SK-N-MC (cell line): ENCODE data around the gene TXNIP.
A peak's percentile ranks its signal among the peaks of the same experiment; 100 is the strongest.

ENCODE experiments used
- DNase-seq: peaks from one replicate; pipeline ENCODE4 v3.0.0-alpha.2; 2011; ENCODE audit warnings: low read depth, low spot score
- H3K27ac ChIP-seq: fragments of 200-600 bp; sonication (generic); 2 replicates; pipeline ENCODE4 v1.5.1; 2016; ENCODE audit warnings: mixed run types
- H3K36me3 ChIP-seq: fragments of 200-600 bp; sonication (generic); 2 replicates; pipeline ENCODE4 v1.6.1; 2017; ENCODE audit warnings: antibody characterized with exemption, low read length, mixed read lengths; ENCODE audit not compliant: insufficient read depth
- H3K4me3 ChIP-seq: fragments of 200-600 bp; sonication (generic); 2 replicates; pipeline ENCODE4 v1.5.1; 2016
- H3K9ac ChIP-seq: fragments of 200-600 bp; sonication (generic); 2 replicates; pipeline ENCODE4 v1.8.0; 2017; ENCODE audit warnings: mixed run types, mixed read lengths; ENCODE audit not compliant: insufficient read length
- H3K9me3 ChIP-seq: fragments of 200-600 bp; sonication (generic); 2 replicates; pipeline ENCODE4 v1.6.1; 2017; ENCODE audit warnings: low read depth, mild to moderate bottlenecking, antibody characterized with exemption, low read length, moderate library complexity, mixed read lengths
- EZH2 ChIP-seq: fragments of 200-600 bp; sonication (generic); IDR thresholded peaks from one replicate; pipeline ENCODE4 v1.6.1; 2017; ENCODE audit warnings: antibody characterized with exemption
- FOXP2 ChIP-seq: optimal IDR thresholded peaks from 2 replicates; pipeline ENCODE3; 2011; ENCODE audit warnings: mild to moderate bottlenecking, moderate library complexity; ENCODE audit not compliant: insufficient read depth; ENCODE audit errors: extremely low read length, control extremely low read depth
- POLR2AphosphoS5 ChIP-seq: IDR thresholded peaks from 2 replicates; pipeline ENCODE4 v1.6.1; 2012; ENCODE audit warnings: mild to moderate bottlenecking, low read depth, low read length, borderline replicate concordance

The TXNIP gene

DNA sequence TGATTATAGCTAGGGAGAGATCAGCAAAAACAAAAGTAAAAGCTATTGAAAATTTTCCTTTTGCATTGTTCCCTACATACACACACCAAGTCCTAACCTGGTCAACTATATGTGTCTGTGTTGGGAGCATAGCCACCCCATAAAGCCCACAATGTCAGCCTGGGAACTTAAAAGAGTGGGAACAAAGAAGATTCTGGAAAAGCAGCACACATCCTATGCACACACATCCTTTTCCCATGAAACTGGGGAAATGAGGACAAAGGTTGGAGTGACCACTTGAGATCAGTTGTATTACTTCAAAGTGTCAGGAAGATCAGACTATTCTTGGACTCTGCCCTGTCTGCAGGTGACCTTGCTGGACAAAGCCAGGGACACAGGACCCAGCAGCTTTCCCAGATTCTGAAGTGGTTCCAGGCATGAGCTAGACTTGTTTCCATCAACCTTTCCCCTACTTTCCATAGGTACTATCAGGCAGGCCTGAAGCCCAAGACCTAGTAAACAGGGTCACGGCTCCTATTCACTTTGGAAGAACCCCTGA, 15.9 kb downstream of the TXNIP start:
- TF ChIP-seq EZH2 = no peak
- TF ChIP-seq FOXP2 = no peak
- TF ChIP-seq POLR2AphosphoS5 = no peak
- no peak for DNase-seq
- H3K27ac ChIP-seq = peak overlapping the region; percentile 91; the same call in 1 of the 2 replicates
- no peak overlapping the region for H3K9ac ChIP-seq
- no peaks in the 10 kb centered on the region; the same call in 1 of the 2 replicates for H3K36me3 ChIP-seq
- H3K4me3 ChIP-seq = no peak overlapping the region
- H3K9me3 ChIP-seq = no peaks in the 10 kb centered on the region

- DNase-seq = no peak
- Histone ChIP-seq H3K9ac (peak overlapping the region; percentile 33), H3K36me3 (no peaks in the 10 kb centered on the region; the same call in 1 of the 2 replicates), H3K9me3 (no peaks in the 10 kb centered on the region), H3K27ac (peak overlapping the region; percentile 91), H3K4me3 (peak overlapping the region; percentile 59)
- TF ChIP-seq EZH2 = no peak
- no peak for TF ChIP-seq POLR2AphosphoS5
- TF ChIP-seq FOXP2 = no peak
Measured at GRCh38 chr1:145979746-145980456, 16.5 kb downstream of the TXNIP start.

GRCh38 chr1:145978854-145979745, 17.3 kb downstream of the TXNIP start:
- Histone ChIP-seq H3K9ac (peak overlapping the region; percentile 74), H3K9me3 (no peaks in the 10 kb centered on the region), H3K4me3 (peak overlapping the region; percentile 59), H3K36me3 (no peaks in the 10 kb centered on the region; the same call in 1 of the 2 replicates), H3K27ac (peak overlapping the region; percentile 91)
- DNase-seq = peak; percentile 83
- TF ChIP-seq FOXP2 (peak; percentile 57), POLR2AphosphoS5 (peak; percentile 77), EZH2 (no peak)

DNA sequence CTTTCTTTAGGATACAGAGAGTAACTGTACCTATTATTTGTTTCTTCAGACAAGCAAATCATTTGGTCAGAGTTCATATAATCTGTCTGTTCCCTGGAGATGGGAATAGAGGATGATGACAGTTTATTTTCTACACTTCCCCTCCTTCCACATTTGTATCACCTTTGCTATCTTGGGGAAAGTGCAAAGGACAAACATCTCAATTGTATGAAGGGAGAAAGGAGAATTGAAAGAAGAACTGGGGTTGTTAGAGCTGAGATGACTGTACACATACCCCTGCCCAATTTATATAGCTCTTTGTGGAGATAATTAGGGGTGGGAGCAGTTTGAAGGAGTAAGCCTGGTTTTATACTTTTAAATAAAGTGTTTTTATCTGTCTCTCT, 17.9 kb downstream of the TXNIP start:
- TF ChIP-seq POLR2AphosphoS5 (no peak), FOXP2 (no peak), EZH2 (no peak)
- Histone ChIP-seq H3K4me3 (no peak overlapping the region), H3K36me3 (no peaks in the 10 kb centered on the region; the same call in 1 of the 2 replicates), H3K9me3 (no peaks in the 10 kb centered on the region), H3K27ac (peak overlapping the region; percentile 91), H3K9ac (peak overlapping the region; percentile 74)
- DNase-seq = no peak

GRCh38 chr1:145977486-145978470, 18.6 kb downstream of the TXNIP start:
- Histone ChIP-seq H3K9me3 (no peaks in the 10 kb centered on the region), H3K36me3 (no peaks in the 10 kb centered on the region; the same call in 1 of the 2 replicates), H3K9ac (no peak overlapping the region), H3K27ac (peak overlapping the region; percentile 91; the same call in 1 of the 2 replicates), H3K4me3 (no peak overlapping the region)
- TF ChIP-seq POLR2AphosphoS5 = no peak
- TF ChIP-seq EZH2 = no peak
- no peak for TF ChIP-seq FOXP2
- DNase-seq = peak; percentile 66

DNA sequence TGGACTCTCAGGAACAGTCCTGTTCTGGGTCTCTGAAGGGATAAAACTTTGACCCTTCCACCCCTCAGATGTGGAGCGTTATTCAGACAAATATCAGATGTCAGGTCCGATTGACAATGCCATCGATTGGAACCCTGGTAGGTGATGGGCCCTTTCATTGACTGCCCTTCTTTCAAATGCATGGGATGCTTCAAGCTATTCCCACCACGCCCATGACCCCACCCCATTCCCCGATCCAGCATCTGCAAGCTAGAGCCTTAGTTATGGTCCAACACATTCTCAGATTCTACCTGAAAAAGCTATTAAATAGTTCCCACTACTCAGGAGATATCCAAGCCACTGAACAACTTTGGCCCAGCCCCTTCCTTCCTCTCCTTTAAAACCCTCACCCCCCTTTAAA, 19.4 kb downstream of the TXNIP start:
- Histone ChIP-seq H3K9me3 (no peaks in the 10 kb centered on the region), H3K4me3 (no peak overlapping the region), H3K9ac (no peak overlapping the region), H3K36me3 (no peaks in the 10 kb centered on the region; the same call in 1 of the 2 replicates), H3K27ac (no peak overlapping the region)
- no peak for DNase-seq
- TF ChIP-seq FOXP2 = no peak
- no peak for TF ChIP-seq POLR2AphosphoS5
- TF ChIP-seq EZH2 = no peak

- H3K9me3 ChIP-seq = no peaks in the 10 kb centered on the region
- H3K4me3 ChIP-seq = no peak overlapping the region
- H3K27ac ChIP-seq = no peak overlapping the region
- no peak overlapping the region for H3K9ac ChIP-seq
- TF ChIP-seq FOXP2 = no peak
- no peak for TF ChIP-seq EZH2
- DNase-seq = no peak
- H3K36me3 ChIP-seq = no peaks in the 10 kb centered on the region; the same call in 1 of the 2 replicates
Measured at GRCh38 chr1:145975216-145975615, 21.2 kb downstream of the TXNIP start.

DNA sequence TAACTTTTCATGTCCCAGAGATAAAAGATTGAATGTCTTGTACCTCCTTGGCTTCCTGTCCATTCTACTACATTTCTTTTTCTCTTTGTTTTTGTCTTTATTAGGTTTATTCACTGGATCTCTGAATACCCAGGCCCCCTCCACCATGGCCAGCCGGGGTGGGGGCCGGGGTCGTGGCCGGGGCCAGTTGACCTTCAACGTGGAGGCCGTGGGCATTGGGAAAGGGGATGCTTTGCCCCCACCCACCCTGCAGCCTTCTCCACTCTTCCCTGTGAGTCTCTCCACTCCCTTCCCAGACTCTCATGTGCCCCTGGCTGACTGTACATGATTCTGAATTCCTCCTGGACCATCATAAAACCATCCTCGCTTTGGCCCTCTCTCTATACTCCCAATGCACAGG, 21.7 kb downstream of the TXNIP start:
- Histone ChIP-seq H3K9ac (no peak overlapping the region), H3K27ac (no peak overlapping the region), H3K9me3 (no peaks in the 10 kb centered on the region), H3K36me3 (no peaks in the 10 kb centered on the region; the same call in 1 of the 2 replicates), H3K4me3 (no peak overlapping the region)
- TF ChIP-seq EZH2 = no peak
- TF ChIP-seq FOXP2 = no peak
- no peak for TF ChIP-seq POLR2AphosphoS5
- DNase-seq = no peak
